GM21576 (cell line): ENCODE measurements around the gene COQ4.
"Not testable (repeated sequence)": the region's sequence is repeated elsewhere in the genome, so short reads cannot be mapped to it uniquely, and the experiment has no call there.

Experiments
- ATAC-seq: cut with Tn5 transposase; IDR thresholded peaks from one replicate; pipeline ENCODE4 v1.9.1; 2021; ENCODE audit warnings: mild to moderate bottlenecking, moderate library complexity; ENCODE audit not compliant: unreplicated experiment

COQ4 gene

GRCh38 chr9:128298535-128299482 lies 23.8 kb upstream of the COQ4 start:
- ATAC-seq: no peak

- ATAC-seq: no peak
Observed at GRCh38 chr9:128304136-128304970, 18.3 kb upstream of the COQ4 start.

- ATAC-seq: no peak
Observed at GRCh38 chr9:128304971-128305288, 17.7 kb upstream of the COQ4 start.

- ATAC-seq: no peak
Observed at GRCh38 chr9:128309551-128309950, 13.1 kb upstream of the COQ4 start.

GRCh38 chr9:128310461-128310860 lies 12.2 kb upstream of the COQ4 start:
- ATAC-seq: no peak

GRCh38 chr9:128314697-128315096 lies 7.9 kb upstream of the COQ4 start:
- no peak for ATAC-seq

GRCh38 chr9:128316421-128316820 lies 6.2 kb upstream of the COQ4 start:
- no peak for ATAC-seq

GRCh38 chr9:128317629-128318028 lies 5.0 kb upstream of the COQ4 start:
- ATAC-seq: no peak

- no peak for ATAC-seq
Observed at GRCh38 chr9:128321343-128321742, 1.3 kb upstream of the COQ4 start.

- peak; percentile 7 for ATAC-seq
Observed at GRCh38 chr9:128321879-128322403, 698 bp upstream of the COQ4 start.

GRCh38 chr9:128323212-128323730 lies 632 bp downstream of the COQ4 start:
- no peak for ATAC-seq

GRCh38 chr9:128323791-128324190 lies 1.2 kb downstream of the COQ4 start:
- no peak for ATAC-seq

- ATAC-seq: no peak
Observed at GRCh38 chr9:128324401-128324800, 1.8 kb downstream of the COQ4 start.

GRCh38 chr9:128325629-128326028 lies 3.0 kb downstream of the COQ4 start:
- ATAC-seq: no peak

- no peak for ATAC-seq
Observed at GRCh38 chr9:128333451-128333869, 10.8 kb downstream of the COQ4 start.

- ATAC-seq: no peak
Observed at GRCh38 chr9:128335161-128335560, 12.5 kb downstream of the COQ4 start.

- no peak for ATAC-seq
Observed at GRCh38 chr9:128335914-128336313, 13.3 kb downstream of the COQ4 start.

- no peak for ATAC-seq
Observed at GRCh38 chr9:128337936-128338335, 15.3 kb downstream of the COQ4 start.

- ATAC-seq: not testable (repeated sequence)
Observed at GRCh38 chr9:128338852-128339614, 16.4 kb downstream of the COQ4 start.

- peak; percentile 68 for ATAC-seq
Observed at GRCh38 chr9:128339761-128340690, 17.4 kb downstream of the COQ4 start, which contains the start of gene SLC27A4. Gene SLC27A4 (plus strand): TSS chr9:128340527. CDS start chr9:128343133, 2,606 bp downstream.
